NB4 (cell line): ENCODE results near the gene FNDC8.

Experiments
- DNase-seq: peaks from one replicate; pipeline ENCODE4 v3.0.0; 2010; ENCODE audit warnings: low read depth
- H3K4me3 ChIP-seq: one replicate; pipeline ENCODE4 v1.5.1; 2011; ENCODE audit warnings: mild to moderate bottlenecking, low read depth, low read length, moderate library complexity
- MYC ChIP-seq: IDR thresholded peaks from 2 replicates; pipeline ENCODE4 v1.6.1; 2011; ENCODE audit warnings: low read depth, low read length
- POLR2A ChIP-seq: IDR thresholded peaks from 2 replicates; pipeline ENCODE4 v1.6.1; 2011; ENCODE audit warnings: mild to moderate bottlenecking; ENCODE audit not compliant: insufficient read length; ENCODE audit errors: extremely low read depth
- TF ChIP-seq, protein P1 (sequence below): IDR thresholded peaks from 2 replicates; pipeline ENCODE4 v1.6.1; 2011; ENCODE audit warnings: low read depth, low read length
- TF ChIP-seq, protein P2 (sequence below): IDR thresholded peaks from one replicate; pipeline ENCODE4 v1.5.1; 2012; ENCODE audit warnings: low read depth, low read length

FNDC8 gene

DNA sequence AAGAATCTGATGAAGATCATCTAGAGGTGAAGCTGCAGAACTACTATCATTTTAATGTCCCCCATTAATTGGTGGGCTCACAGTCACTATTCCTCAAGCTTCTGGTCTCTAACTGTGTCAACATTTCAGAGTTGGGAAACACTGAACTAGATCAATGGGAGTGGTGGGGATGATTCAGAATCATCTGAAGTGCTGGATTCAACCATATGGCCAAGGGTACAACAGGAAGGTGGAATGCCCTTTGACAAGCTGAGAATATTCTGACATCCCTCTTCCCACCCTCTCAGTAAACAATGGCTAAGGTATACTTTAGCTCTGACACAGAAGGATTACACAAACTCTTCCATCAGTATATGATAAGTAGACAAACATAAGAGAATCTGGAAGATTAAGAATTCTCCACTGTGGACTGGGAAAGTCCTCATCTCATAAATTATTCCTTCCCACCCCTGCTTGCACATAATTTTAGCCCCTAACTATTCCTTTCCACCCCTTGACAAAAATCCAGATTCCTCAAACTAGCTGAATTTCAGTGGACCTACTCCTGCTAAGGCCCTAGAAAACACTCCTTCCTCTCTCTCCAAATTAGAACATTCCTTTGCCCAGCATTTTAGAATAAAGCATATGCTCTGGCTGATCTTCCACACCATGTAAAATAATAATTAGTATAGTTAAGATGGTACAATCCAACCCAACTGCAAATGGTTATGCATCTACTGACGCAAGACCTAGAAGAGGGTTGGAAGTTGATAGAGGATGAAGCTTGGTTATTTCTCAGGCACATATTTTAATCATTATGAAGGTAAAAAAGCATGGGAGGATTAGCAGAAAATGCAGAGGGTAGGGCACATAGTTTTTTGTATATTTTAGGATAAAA lies 41.6 kb upstream of the FNDC8 start:
- H3K4me3 ChIP-seq, result no peak overlapping the region
- TF ChIP-seq, protein P1, sequence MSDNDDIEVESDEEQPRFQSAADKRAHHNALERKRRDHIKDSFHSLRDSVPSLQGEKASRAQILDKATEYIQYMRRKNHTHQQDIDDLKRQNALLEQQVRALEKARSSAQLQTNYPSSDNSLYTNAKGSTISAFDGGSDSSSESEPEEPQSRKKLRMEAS, result no peak
- TF ChIP-seq, protein P2, sequence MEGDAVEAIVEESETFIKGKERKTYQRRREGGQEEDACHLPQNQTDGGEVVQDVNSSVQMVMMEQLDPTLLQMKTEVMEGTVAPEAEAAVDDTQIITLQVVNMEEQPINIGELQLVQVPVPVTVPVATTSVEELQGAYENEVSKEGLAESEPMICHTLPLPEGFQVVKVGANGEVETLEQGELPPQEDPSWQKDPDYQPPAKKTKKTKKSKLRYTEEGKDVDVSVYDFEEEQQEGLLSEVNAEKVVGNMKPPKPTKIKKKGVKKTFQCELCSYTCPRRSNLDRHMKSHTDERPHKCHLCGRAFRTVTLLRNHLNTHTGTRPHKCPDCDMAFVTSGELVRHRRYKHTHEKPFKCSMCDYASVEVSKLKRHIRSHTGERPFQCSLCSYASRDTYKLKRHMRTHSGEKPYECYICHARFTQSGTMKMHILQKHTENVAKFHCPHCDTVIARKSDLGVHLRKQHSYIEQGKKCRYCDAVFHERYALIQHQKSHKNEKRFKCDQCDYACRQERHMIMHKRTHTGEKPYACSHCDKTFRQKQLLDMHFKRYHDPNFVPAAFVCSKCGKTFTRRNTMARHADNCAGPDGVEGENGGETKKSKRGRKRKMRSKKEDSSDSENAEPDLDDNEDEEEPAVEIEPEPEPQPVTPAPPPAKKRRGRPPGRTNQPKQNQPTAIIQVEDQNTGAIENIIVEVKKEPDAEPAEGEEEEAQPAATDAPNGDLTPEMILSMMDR, result no peak
- no peak for TF ChIP-seq MYC
- no peak for DNase-seq

DNA sequence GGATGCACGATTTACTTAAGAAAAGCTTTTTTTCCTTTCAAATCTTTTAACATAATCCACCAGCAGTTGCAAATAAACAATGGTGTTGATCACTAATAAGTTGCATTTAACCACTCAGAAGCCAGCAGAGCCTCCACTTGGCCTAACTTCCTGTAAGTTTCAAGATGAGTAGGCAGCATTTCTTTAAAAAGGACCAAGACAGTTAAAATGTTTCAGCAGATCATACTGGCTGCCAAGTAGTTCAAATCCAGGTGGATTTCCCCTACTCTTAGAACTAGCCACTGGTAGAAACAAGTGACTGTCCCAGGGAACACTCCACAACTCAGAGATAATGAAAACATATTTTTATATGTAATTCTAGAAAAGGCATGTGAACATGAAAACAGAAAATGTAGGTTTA lies 40.9 kb upstream of the FNDC8 start:
- H3K4me3 ChIP-seq, result no peak overlapping the region
- DNase-seq, result peak; percentile 51
- TF ChIP-seq POLR2A, result no peak
- TF ChIP-seq, protein P2, result no peak
- TF ChIP-seq, protein P1, result no peak
- no peak for TF ChIP-seq MYC

DNA sequence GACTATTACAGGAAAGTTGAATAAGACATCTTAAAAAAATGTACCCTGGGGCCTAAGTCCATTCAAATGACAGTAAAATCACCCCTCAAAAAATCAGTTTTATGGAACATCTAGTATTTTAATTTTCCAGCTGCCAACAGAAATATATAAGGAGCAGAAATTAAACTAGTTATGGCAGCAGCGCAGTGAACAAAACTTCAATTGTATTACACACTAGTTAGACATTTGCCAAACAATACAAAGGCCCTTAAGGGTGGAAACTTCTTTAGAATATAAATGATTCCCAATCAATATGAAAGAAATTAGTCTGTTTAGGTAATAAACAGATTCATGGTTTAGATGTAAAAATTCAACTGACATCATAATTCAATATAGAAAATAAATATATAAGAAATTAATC lies 39.8 kb upstream of the FNDC8 start:
- H3K4me3 ChIP-seq, result no peak overlapping the region
- TF ChIP-seq, protein P1, result no peak
- TF ChIP-seq POLR2A (no peak), MYC (no peak)
- TF ChIP-seq, protein P2, result no peak
- DNase-seq, result no peak

DNA sequence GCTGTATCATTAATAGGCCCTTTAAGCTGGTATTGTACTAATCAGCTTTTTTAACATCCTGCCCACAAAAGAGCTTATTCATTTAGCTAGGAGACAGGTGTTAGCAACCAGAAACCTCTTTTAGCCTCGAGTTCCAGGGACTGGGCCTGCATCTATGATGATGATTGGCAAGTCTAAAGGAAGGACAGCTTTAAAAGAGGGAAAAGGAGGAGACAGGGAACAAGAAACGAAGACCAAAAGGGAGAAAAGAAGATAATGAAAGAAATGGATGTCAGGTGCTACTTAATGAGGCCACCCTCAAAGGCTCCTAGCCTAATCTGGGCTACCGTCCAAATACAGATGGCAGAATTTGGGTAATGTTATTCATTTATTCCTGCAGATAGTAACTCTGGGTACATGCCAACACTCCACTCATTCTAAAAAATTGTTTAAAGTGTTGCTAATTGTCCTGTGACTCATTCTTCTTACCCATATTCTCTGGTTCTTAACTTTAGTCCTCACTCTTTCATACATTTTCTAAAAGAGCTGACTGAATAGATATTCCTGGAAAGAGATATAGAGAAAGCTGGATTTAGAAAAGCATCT lies 39.2 kb upstream of the FNDC8 start:
- no peak for DNase-seq
- H3K4me3 ChIP-seq, result no peak overlapping the region
- TF ChIP-seq MYC (no peak), POLR2A (no peak)
- TF ChIP-seq, protein P1, result no peak
- TF ChIP-seq, protein P2, result no peak

DNA sequence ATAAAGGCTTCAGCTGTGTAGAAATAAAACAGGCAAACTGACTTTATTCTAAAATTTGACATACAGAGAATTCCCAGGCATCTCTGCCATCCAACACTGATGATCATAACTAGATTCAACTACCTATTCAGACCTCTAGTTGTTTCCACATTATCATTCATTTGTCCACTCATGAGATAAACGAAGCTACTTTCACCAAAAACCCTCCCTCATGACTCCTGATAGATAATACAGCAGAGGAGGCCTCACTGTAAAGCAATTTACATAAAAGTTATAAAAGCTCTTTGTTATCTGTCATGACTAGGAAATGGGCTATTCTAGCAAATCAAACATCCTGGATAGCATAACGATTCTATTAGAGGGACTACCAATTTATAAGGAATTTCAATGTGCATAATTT lies 38.3 kb upstream of the FNDC8 start:
- TF ChIP-seq POLR2A, result no peak
- TF ChIP-seq, protein P1, result no peak
- TF ChIP-seq, protein P2, result no peak
- H3K4me3 ChIP-seq, result no peak overlapping the region
- DNase-seq, result no peak
